ENCODE data around the gene PRIMA1.

The PRIMA1 gene

DNA sequence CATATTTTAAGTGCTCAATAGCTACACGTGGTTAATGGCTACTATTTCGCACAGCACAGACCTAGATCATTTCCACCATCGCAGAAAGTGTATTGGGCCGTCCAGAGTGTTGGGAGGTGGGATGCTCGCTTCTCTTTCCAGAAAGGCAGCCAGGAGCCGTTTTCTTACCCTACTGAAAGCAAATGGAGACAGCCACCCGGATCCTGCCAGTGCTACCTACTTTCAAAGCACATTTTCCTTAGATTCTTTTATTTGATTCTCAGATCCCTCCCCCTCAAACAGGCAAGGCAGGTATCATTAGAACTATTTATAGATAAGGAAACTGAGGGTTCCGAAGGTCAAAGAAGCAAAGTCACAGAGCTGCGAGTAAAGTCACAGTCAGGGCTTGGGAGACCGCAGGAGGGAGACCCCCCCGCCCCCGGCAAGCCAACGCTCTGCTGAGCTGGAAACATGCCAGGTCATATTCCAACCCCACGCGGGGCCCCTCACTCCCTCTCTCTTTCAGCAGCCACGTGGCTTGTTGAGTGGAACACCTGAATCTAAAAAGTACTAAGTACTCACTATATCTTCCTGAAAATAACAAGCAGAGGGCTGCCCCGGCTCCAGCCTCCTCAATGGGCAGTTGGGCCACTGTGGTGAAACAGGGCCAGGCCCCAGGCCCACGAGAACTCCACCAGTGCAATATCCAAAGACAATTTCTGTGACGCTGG lies 36.2 kb downstream of the PRIMA1 start:
- DNase-seq: no peak

DNA sequence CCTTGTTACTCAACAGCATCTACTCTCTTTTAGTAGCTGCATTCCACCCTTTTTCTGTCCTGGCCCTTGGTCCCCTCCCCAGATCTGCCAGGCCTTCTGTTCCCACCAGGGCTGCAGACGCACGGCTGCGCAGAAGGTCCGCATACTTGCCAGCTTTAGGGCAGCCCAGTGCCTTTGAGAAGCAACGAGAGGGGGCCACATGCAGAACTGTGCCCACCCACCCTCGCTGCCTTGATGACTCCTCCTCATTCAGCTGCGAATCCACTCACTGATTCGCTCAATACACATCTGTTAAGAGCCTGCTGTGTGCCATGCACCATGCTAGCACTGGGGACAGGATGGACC lies 39.2 kb downstream of the PRIMA1 start:
- DNase-seq: no peak

DNA sequence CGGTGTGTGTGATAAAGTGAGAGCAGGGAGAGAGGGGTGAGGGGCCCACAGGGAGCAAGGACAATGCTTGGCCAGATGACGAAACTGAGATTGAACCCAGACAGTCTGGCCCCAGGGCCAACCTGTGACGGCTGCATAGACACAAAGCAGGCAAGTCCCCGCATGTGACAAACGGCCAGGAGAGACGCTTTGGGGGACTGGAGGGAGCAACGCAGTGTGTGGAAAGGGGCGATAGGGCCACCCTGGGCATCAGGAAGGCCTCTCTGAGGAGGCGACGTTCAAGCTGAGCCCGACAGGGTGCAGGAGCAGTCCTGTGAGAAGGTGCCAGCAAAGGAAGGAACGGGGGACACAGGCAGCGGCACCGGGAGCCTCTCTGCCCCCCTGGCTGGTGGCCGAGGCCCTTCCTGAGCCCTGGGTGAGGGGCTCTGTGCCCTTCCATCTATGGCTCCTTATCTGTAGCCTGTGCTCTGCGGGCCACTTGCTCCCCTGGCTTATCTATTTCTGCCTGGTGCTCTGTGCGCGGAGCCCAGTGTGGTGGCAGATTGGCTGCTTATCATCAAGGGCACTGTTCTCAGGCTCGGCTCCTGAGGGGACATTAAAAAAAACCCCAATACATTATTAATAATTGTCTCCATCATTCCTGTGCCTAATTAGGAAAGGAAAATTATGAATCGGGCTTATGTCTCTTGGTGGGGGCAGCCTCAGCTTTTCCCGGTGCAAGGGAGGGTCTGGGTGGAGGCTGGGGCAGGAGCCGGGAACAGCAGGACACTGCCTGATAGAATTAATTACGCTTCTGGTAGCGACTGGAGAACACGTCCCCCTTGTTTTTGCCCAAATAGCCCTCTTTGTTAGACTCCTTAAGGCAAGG lies 39.8 kb downstream of the PRIMA1 start:
- no peak for DNase-seq

DNA sequence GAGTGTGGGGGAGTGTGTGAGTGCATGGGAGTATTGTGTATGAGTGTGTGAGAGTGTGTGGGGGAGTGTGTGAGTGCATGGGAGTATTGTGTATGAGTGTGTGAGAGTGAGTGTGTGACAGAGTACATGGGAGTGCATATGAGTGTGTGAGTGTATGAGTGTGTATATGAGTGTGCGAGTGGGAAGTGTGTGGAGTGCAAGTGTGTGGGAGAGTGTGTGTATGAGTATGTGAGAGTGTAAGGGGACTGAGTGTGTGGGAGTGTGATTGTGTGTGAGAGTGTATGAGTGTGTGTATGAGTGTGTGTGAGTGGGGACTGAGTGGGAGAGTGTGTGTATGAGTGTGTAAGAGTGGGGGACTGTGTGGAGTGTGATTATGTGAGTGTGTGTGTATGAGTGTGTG lies 40.7 kb downstream of the PRIMA1 start:
- no peak for DNase-seq

DNA sequence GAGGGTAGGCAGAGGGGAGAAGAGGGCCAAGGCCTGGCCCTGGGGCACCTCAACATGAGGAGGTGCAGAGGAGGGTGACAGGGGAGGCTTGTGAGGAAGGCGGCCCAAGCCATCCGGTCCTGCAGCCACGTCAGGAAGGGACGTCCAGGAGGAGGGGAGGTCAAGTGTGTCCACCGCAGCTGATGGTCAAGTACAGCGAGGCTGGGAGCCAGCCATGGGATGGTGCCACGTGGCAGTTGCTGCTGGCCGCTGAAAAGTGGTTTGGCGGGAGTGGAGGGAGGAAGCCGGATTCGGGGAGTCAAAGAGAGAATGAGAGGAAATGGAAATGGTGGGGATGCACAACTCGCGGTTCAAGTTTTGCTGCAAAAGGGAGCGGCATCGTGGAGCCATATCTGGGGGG lies 41.2 kb downstream of the PRIMA1 start:
- no peak for DNase-seq

DNA sequence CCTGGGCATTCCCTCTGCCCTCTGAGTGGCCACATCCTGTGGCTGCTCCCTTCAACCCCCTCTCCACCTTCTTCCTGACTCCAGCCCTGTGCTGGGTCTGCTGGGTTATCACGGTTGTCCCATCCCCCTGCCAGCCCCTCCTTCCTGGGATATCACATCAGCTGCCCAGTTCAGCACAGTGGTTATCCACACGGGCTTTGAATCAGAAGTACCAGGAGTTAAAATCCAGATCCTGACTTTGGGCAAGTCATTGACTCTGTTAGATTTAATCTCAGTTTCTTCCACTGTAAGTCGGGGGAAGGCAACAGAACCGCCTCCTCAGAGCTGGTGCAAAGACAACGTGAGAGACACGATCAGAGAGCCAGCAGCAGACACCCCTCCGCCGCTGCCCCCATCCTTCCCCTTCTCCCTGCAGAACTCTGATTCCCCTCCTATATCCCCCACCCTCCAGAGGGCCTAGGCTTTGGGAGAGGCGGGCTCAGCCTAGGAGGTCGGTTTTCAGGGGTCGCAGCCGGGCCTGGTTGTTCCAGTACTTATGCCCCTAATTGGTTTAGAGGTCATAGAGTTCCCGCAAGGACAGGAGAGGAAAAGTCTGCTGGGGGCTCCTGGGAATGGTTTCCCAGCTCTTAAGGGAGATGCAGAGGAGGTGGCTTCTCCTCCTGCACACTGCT lies 42.5 kb downstream of the PRIMA1 start:
- DNase-seq: no peak

DNA sequence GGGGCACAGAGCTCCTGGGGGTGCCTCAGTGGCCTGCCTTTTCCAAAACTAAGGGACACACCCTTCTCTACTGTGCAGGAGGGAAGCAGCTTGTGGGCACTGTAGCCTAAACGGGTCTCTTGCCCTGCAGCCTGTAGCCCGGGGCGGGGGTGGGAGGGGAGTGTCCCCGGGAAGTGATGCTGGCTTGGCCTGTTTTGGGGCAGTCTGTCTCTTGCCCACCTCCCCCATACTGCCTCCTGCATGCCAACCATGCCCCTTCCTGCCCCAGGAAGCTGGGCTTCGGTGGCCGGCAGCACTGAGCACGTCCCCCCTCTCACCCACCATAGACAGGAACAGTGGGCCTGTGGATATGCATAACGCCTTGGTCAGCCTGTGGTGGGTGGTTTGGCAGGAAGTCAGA lies 43.4 kb downstream of the PRIMA1 start:
- DNase-seq: no peak

DNA sequence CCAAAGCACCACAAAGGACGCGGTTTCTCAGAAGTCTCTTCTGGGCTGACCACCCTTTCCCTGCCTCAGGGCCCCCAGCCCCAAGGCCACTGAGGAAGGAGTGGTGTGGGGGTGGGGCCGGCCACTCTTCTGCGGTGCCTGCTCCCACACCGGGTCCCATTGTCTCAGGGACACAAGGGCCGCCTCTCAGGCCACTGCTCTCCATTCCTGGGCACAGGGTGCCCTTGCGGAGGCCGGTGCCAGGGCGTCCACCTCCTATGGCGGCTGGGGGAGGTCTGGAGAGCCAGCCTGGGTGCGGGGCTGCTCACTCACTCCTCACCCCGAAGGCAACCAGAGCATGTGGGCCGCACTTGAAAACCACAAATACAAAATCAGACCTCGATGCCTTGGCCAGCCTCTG lies 44.1 kb downstream of the PRIMA1 start:
- DNase-seq: no peak

DNA sequence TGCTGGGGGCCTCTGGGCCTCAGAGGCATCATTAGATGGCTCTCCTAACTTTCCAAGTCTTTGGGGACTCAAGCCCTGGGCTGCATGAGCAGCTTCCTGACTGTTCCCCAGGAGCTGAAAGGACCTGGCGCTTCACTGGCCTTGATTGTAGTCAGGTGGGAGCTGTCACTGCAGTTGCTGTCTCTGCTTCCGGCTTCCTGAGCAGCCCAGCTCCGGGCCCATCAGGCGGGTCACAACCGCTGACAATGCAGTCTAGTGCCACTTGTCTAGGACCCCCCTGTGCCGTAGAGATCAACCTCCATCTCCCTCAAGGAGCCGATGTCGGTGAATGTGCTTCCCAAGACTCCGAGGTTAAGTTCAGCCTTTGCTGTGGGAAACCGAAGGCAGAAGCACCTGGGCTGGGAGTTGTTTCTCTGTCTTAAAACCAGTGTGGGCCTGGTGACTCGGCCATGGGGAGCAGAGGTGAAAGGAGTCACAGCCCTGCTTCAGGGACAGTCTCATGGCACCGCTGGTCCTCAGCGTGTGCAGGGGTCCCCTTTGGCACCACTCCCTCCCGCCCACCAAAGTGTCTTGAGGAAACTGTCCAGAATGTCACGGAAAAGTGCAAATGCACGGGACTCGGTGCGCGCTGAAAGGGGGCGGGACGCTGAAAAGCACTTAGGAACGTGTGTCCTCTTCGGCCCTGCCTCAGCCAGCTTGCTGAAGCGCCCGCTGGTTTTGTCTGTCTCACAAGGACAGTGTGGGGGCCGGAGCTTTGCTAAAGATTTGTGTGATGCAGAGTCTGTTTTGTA lies 44.8 kb downstream of the PRIMA1 start:
- DNase-seq: no peak

DNA sequence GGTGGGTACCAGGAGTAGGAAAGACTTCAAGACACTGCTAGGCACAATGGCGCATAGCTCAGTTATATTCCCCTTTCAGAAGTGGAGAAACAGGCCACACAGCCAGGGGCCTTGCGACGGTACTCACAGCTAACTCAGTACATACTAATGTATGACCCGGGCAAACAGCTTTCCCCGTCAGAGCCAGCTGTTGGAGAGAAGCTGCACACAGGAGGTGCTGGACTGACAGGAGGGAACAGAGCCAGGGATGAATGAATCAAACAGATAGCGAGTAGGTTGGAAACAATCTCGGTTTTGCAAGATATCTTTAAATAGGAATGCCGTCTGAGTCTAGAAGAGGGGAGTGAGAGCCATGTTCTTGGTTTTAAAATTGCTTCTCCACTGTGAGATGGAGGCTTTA lies 45.5 kb downstream of the PRIMA1 start:
- DNase-seq: no peak

DNA sequence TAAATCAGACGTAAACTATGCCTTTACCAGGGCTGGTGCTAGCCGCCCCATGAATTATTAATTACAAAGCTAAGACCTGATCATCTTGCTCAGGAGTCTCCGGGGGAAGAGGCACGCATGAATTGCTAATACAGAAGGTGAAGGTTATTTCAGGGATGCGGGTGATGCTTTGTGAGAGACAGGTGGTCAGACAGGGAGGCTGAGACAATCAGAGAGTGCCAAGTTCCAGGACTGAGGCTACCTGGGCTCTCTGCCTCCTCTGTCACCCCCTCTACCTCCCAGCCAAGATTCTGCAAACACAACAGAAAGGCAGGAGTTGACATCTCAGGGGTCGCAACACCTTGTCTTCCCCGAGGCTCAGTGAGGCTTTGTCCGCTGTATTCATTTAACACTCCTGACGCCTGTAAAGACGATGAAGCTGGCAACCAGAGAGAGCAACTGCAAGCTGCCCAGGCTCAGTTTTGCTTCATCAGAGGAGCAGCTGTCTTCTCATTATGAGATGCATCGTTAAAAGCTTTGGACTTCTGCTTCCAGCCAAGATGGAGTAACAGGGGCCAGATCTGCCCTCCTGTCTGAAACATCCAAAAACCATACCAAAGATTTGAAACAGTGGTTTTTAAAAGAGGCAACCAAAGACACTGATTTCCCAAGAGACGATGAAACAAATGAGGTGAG lies 46.6 kb downstream of the PRIMA1 start:
- no peak for DNase-seq

DNA sequence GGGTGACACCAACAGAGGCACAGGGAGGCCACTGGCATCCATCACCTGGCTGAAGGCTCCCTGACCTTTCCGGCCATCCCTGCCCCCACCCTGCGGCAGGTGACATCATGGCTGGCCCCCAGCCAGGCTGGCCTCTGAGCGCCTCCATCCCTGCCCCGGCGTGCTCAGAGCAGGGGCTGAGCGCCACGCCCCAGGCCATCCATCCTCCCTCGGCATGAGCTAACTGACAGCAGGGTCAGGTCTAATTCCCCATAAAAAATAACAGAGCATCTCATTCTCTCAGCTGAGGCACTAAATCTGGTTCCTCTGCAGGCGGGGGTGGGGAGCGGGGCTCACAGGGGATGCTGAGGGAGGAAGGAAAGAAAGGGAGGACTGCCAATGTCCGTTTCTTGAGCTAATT lies 50.7 kb downstream of the PRIMA1 start:
- DNase-seq: no peak

DNA sequence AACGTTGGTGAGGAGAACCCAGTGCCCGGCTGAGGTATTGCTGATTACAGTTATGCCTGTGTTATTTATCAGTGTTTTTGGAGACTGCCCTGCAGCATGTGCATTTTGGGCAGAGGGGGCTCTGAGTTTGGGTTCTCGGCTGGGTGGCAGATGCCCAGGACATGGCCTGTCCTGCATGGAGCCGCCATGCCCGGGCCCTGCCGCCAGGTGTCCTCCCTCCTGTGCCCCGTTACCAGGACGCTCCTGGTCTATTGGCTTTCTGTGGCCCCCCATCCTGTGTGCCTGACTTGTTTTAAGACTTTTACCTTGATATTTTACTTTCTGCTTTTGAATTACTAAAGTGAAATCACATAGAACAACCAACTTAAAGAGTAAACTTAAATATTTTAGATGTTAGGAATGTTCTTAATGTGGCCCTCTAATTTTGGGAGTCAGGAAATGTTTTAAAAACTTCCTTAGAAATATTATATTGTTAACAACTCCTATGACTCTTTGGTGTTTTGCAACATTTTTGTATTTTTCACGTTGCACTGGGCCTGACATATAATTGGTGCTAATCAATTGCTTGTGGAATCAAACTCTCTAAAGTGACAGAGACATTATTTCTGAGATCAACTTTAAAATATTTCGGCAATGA lies 51.8 kb downstream of the PRIMA1 start:
- DNase-seq: no peak

DNA sequence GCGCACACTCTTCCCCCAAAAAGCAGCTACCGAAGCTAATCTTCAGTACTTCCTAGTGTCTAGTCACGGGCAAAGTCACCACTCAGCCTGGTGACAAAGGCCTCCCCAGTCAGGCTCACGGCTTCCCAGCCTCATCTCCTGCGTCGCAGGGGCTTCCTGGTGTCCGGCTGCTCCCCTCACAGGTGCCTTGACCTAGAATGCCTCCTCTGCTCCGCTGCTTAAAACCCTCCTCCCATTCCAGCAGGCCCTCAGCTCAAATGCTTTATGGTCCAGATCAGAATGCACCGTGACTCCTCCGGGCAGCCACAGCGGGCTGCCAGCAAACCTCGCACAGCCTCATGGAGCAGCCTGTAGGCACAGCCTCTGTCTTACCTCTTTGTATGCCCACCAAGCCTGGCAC lies 53.1 kb downstream of the PRIMA1 start:
- DNase-seq: no peak

DNA sequence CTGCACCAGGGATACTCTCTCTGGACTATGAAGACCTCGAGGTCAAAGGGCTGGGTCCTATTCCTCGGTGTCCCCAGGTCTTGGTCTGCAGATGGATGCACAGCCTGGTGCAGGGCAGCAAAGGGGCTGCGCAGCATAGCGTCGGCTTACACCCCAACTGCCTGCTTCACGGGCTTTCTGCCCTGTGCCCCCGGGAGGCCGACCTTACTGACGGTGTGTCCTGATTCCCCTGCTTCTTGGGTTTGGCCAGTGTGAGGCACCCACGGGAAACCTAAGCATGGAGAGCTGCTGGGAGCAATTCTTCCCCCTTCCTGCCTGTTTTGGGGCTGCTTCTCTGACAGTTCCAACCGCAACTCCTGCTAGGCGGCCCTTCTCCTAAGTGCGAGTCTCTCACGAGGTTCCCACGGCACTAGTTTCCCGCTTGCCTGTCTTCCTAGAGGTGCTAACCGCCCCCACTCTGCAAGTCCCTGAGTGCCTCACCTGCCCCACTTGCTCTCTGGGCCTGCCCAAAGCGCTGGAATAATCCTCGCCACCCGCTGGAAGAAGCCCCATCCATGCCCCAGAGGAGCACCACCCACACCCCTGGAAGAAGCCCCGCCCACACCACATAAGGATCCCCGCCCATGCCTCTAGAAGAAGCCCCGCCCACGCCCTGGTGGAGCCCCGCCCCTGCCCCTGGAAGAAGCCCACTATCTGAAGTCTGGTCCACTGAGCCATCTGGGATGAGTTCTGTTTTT lies 54.0 kb downstream of the PRIMA1 start:
- DNase-seq: no peak

DNA sequence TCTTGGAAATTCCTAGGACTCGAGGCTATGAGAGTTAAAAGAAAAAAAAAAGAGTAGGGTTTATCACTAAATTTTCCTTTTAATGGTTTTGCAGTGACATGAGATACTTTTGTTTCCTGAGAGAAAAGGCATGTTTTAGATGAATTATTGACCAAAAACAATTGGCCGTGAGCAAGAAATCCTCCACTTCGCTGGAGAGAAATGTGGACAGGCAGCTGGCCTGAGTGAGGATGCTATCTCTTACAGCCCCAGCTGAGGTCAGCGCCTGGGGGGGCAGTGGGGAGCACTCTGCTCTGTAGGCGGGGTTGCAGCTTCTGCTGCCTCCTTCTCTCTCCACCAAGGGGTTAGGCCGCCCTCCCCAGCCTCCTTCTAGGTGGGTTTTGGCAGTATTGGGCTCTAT lies 54.7 kb downstream of the PRIMA1 start:
- no peak for DNase-seq

DNA sequence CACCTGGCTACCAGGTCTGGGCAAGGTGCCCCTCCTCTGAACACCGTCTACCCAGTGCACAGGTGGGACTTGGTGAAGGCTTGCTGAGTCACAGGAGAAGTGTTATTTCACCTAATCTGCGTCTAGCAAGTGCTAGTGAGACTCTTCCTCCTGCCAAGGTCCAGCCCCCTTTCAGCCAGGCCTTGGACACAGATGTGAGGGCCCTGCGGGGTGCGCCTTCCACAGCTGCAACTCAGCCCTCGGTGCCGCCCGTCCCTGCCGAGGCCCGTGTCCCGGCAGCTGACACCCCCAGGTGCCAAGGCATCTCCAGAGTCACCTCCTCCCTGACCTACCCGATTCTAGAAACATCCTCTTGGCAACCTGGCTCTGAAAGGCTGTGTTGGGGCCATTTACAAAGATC lies 55.1 kb downstream of the PRIMA1 start:
- DNase-seq: no peak

DNA sequence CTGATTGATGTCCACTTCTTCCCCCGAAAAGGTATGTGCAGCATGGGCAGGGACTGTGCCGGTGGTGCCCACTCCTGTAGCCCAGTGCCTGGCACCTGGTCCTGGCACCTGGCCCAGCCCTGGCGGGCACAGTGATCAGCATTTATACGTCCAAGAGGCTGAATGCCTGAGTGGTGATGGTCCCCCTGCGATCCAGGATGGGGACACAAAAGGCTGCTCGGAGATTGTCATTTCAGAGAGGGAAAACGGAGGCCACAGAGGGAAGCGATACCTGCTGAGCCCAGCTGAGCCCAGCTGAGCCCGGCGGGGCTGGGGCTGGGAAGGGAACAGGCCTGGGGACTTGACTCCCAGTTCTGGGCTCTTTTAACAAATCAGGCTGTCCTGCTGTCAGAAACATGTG lies 55.8 kb downstream of the PRIMA1 start:
- DNase-seq: peak; percentile 12

DNA sequence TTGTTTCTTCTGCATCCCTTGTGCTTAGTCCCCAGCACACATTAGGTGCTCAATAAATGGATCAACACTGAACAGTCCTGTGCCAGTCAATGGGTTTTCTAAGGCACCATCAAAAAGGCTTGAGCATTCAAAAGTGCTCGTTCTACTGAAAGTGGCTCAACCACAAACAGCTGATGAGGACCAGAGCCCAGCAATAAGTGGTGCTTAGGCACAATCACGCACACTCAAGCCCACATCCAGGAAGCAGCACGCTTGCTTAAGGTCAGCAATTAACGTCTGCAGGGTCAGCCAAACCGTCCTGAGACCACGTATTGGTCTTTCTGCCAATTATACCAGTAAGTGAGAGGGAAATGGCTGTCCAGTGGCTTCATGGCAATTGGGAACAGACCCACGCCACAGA lies 56.5 kb downstream of the PRIMA1 start:
- peak; percentile 34 for DNase-seq

DNA sequence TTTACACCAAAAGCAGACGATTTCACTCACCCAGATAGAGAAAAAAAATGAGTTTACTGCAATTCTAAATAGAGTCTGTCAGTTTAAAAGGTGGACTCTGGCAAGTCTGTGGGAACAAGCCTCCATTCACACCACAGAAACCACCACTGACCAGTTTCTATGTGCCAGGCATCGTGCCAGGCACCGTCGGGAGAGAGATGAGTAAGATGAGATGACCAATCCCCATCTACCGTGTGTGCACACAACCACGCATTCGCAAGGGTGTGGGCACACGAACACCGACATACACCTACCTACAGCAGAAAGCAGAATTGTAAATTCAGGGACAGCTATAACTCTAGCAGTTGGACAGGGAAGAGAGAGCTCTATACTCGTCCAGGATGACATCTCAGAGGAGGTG lies 58.3 kb downstream of the PRIMA1 start:
- no peak for DNase-seq

DNA sequence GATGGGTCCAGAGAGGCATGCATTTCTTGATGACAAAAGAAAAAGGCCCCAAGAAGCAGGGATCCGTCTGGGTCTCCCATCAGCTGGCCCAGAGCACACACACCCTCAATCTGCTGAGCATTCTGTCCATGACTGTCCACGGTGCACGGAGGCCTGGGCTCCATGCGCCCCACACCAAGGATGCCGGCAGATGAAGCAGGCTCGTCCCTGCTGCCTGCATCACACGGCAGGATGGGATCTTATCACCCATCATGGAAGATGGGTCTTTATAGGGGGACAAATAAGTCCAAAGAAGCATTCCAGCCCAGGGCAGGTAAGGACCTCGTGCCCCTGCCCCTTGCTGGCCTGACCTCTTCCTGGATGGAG lies 59.7 kb downstream of the PRIMA1 start:
- DNase-seq: no peak

Data from NCI-H1092 treated with DMSO at 0.1 percent for 48 hours (cell line).